KMS-11 (cell line): ENCODE data around the gene AOPEP.

Source experiments
- H2AFZ ChIP-seq: fragments of 200-600 bp; sonication (generic); 2 replicates; pipeline ENCODE4 v1.6.1; 2016; ENCODE audit warnings: antibody characterized with exemption, mixed run types, low read depth
- H3K27ac ChIP-seq: fragments of 200-600 bp; sonication (generic); 2 replicates; pipeline ENCODE4 v1.6.1; 2016; ENCODE audit warnings: mild to moderate bottlenecking, mixed run types
- H3K27me3 ChIP-seq: fragments of 200-600 bp; sonication (generic); 2 replicates; pipeline ENCODE4 v1.6.1; 2017; ENCODE audit warnings: mild to moderate bottlenecking, low read depth, mixed run types, moderate library complexity; ENCODE audit not compliant: insufficient read depth
- H3K36me3 ChIP-seq: fragments of 200-600 bp; sonication (generic); 2 replicates; pipeline ENCODE4 v1.6.1; 2017; ENCODE audit warnings: mild to moderate bottlenecking, mixed run types; ENCODE audit not compliant: insufficient read depth
- H3K4me1 ChIP-seq: fragments of 200-600 bp; sonication (generic); 2 replicates; pipeline ENCODE4 v1.6.1; 2016; ENCODE audit warnings: mild to moderate bottlenecking, low read depth, mixed run types; ENCODE audit not compliant: poor library complexity, severe bottlenecking
- H3K4me2 ChIP-seq: fragments of 200-600 bp; sonication (generic); 2 replicates; pipeline ENCODE4 v1.7.0; 2016; ENCODE audit warnings: mild to moderate bottlenecking, mixed run types
- H3K4me3 ChIP-seq: fragments of 200-600 bp; sonication (generic); IDR thresholded peaks from 2 replicates; pipeline ENCODE4 v1.6.1; 2017; ENCODE audit warnings: low read depth, low read length, mixed read lengths; ENCODE audit not compliant: insufficient read depth
- H3K79me2 ChIP-seq: fragments of 200-600 bp; sonication (generic); 2 replicates; pipeline ENCODE4 v1.6.1; 2016; ENCODE audit warnings: low read depth, mixed run types; ENCODE audit not compliant: insufficient read depth
- H3K9ac ChIP-seq: fragments of 200-600 bp; sonication (generic); 2 replicates; pipeline ENCODE4 v1.6.1; 2016; ENCODE audit warnings: mild to moderate bottlenecking, mixed run types
- H4K20me1 ChIP-seq: fragments of 200-600 bp; sonication (generic); 2 replicates; pipeline ENCODE4 v1.6.1; 2016; ENCODE audit warnings: mild to moderate bottlenecking, mixed run types; ENCODE audit not compliant: insufficient read depth
- CTCF ChIP-seq: fragments of 200-600 bp; sonication (generic); conservative IDR thresholded peaks from 2 replicates; pipeline ENCODE4 v1.6.1; 2017; ENCODE audit warnings: low read depth, mild to moderate bottlenecking, antibody characterized with exemption, low read length, moderate library complexity, mixed read lengths

AOPEP gene

DNA sequence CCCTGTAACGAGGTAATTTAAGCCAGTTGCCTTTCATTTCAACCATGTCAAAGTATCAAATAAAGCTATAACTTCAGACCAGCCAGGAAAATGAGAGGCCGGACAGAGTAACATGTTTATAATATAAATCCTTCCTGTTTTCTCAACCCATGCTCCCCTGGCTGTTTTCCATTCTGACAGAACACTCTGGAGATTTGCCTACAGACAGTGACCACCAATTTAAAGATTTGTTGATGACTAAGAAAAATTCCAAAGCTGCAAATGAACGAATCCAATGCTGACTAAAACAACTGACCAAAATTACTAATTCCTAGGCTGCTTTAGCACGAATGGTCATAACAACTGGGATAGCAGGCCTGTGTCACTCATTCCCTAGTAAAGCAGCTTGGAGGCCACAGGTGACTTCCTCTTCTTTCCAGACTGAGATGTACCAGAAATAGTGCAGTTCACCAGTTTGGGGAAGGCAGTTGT is 141.4 kb downstream of the AOPEP start:
- H3K4me2 ChIP-seq: no peak overlapping the region
- no peak overlapping the region for H3K27ac ChIP-seq
- no peaks in the 10 kb centered on the region for H3K27me3 ChIP-seq
- peaks cover 19% of the 10 kb centered on the region for H3K4me1 ChIP-seq
- no peaks in the 10 kb centered on the region for H3K79me2 ChIP-seq
- H4K20me1 ChIP-seq: no peaks in the 10 kb centered on the region
- no peak overlapping the region for H3K4me3 ChIP-seq
- no peak for TF ChIP-seq CTCF
- no peak overlapping the region for H3K9ac ChIP-seq
- H2AFZ ChIP-seq: no peak overlapping the region
- H3K36me3 ChIP-seq: no peaks in the 10 kb centered on the region

GRCh38 chr9:94868464-94868863 is 142.0 kb downstream of the AOPEP start:
- Histone ChIP-seq H3K9ac (no peak overlapping the region), H3K4me3 (no peak overlapping the region), H2AFZ (no peak overlapping the region), H3K4me2 (no peak overlapping the region), H3K27me3 (no peaks in the 10 kb centered on the region), H3K4me1 (peaks cover 22% of the 10 kb centered on the region), H3K27ac (no peak overlapping the region), H4K20me1 (no peaks in the 10 kb centered on the region), H3K79me2 (no peaks in the 10 kb centered on the region), H3K36me3 (no peaks in the 10 kb centered on the region)
- no peak for TF ChIP-seq CTCF

GRCh38 chr9:94869415-94869843 is 142.9 kb downstream of the AOPEP start:
- Histone ChIP-seq H3K4me3 (no peak overlapping the region), H3K27ac (no peak overlapping the region), H3K9ac (no peak overlapping the region), H3K27me3 (no peaks in the 10 kb centered on the region), H3K4me2 (no peak overlapping the region), H3K36me3 (no peaks in the 10 kb centered on the region), H2AFZ (no peak overlapping the region), H3K4me1 (peaks cover 31% of the 10 kb centered on the region), H3K79me2 (no peaks in the 10 kb centered on the region), H4K20me1 (no peaks in the 10 kb centered on the region)
- no peak for TF ChIP-seq CTCF

DNA sequence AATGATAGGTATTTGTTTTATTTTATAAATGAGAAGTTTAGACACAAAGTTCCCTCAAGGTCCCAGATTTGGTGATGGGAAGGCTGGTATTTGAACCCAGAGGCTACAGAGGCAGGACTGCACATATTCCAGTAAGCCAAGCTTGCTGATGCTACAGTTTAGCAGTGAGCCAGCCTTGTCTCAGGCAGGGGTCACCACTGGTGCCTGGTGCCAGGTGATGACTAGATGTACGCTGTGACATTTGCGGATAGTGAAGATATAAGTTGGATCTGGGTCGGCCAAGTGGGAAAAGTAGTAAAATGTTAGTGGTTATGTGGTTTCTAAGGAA is 143.9 kb downstream of the AOPEP start:
- TF ChIP-seq CTCF: no peak
- Histone ChIP-seq H3K9ac (no peak overlapping the region), H3K27me3 (no peaks in the 10 kb centered on the region), H3K79me2 (no peaks in the 10 kb centered on the region), H3K4me3 (no peak overlapping the region), H3K27ac (no peak overlapping the region), H3K4me1 (peaks cover 39% of the 10 kb centered on the region), H3K36me3 (no peaks in the 10 kb centered on the region), H2AFZ (no peak overlapping the region), H3K4me2 (no peak overlapping the region), H4K20me1 (no peaks in the 10 kb centered on the region)
